NB4 (cell line): ENCODE data around the gene KRT8.
"Not testable (repeated sequence)": the region's sequence is repeated elsewhere in the genome, so short reads cannot be mapped to it uniquely, and the experiment has no call there.

Source experiments
- DNase-seq: peaks from one replicate; pipeline ENCODE4 v3.0.0; 2010; ENCODE audit warnings: low read depth
- H3K4me3 ChIP-seq: one replicate; pipeline ENCODE4 v1.5.1; 2011; ENCODE audit warnings: mild to moderate bottlenecking, low read depth, low read length, moderate library complexity
- CTCF ChIP-seq: IDR thresholded peaks from one replicate; pipeline ENCODE4 v1.5.1; 2012; ENCODE audit warnings: low read depth, low read length
- MYC ChIP-seq: IDR thresholded peaks from 2 replicates; pipeline ENCODE4 v1.6.1; 2011; ENCODE audit warnings: low read depth, low read length
- POLR2A ChIP-seq: IDR thresholded peaks from 2 replicates; pipeline ENCODE4 v1.6.1; 2011; ENCODE audit warnings: mild to moderate bottlenecking; ENCODE audit not compliant: insufficient read length; ENCODE audit errors: extremely low read depth
- TF ChIP-seq, protein P1 (sequence below): IDR thresholded peaks from 2 replicates; pipeline ENCODE4 v1.6.1; 2011; ENCODE audit warnings: low read depth, low read length

KRT8 gene

GRCh38 chr12:52904509-52905300 is at the start of gene KRT8:
TSS of gene KRT8 (minus strand) at chr12:52905076. CDS start at chr12:52904981, 95 bp downstream.
- DNase-seq, H3K4me3 ChIP-seq: not testable (repeated sequence)

GRCh38 chr12:52953181-52953841 is 48.4 kb upstream of the KRT8 start:
- TF ChIP-seq CTCF (no peak), POLR2A (no peak), MYC (no peak)
- TF ChIP-seq, protein P1, sequence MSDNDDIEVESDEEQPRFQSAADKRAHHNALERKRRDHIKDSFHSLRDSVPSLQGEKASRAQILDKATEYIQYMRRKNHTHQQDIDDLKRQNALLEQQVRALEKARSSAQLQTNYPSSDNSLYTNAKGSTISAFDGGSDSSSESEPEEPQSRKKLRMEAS = no peak
- H3K4me3 ChIP-seq = no peak overlapping the region
- no peak for DNase-seq

- TF ChIP-seq, protein P1 = 0 out of 2 replicates have a peak, but pooled peaks have one; percentile 17
- TF ChIP-seq MYC = no peak
- H3K4me3 ChIP-seq = no peak overlapping the region
- no peak for DNase-seq
Measured at GRCh38 chr12:52952076-52952801, 47.4 kb upstream of the KRT8 start.

DNA sequence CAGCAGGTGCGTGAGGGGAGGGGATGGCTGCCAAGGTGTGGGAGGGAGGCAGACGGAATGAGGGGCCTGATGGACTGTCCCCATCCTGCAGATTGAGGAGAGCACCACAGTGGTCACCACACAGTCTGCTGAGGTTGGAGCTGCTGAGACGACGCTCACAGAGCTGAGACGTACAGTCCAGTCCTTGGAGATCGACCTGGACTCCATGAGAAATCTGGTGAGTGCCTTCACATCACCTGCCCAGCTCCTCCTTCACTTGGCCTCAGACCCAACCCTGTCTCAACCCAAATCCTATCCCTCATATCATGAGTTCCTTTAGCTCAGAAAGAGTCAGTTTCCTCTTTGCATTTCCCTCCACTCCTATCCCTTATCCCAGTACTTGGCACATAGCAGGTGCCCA is 46.8 kb upstream of the KRT8 start:
- TF ChIP-seq, protein P1 = no peak
- TF ChIP-seq POLR2A (no peak), CTCF (no peak), MYC (no peak)
- H3K4me3 ChIP-seq = no peak overlapping the region
- DNase-seq = no peak

- H3K4me3 ChIP-seq = no peak overlapping the region
- TF ChIP-seq POLR2A (no peak), MYC (no peak), CTCF (no peak)
- TF ChIP-seq, protein P1 = no peak
- DNase-seq = no peak
Measured at GRCh38 chr12:52951126-52951525, 46.2 kb upstream of the KRT8 start.

- no peak overlapping the region for H3K4me3 ChIP-seq
- no peak for DNase-seq
- TF ChIP-seq POLR2A (no peak), MYC (no peak)
- TF ChIP-seq, protein P1 = no peak
Measured at GRCh38 chr12:52950553-52950952, 45.7 kb upstream of the KRT8 start.

GRCh38 chr12:52949413-52950331 is 44.8 kb upstream of the KRT8 start:
- H3K4me3 ChIP-seq = peak overlapping the region; percentile 68
- peak; percentile 79 for DNase-seq
- TF ChIP-seq, protein P1 = no peak
- TF ChIP-seq MYC (no peak), POLR2A (no peak), CTCF (no peak)
